Natural killer cell (primary cell): ENCODE results near the gene TSSK2. TPM values are rescaled to one million over a fixed set of nuclear protein-coding genes. Genes with fewer than 3 reads are reported as not detected.

Experiments
- ATAC-seq, 3 donors: fragments of 150-1000 bp in 2 of 3; fragments of 200-7000 bp in 1 of 3; cut with Tn5 transposase; 1 replicate in 1 of 3; 2 replicates in 2 of 3; pipeline ENCODE4 v1.10.0; 2021; ENCODE audit warnings: mild to moderate bottlenecking in 2 of 3, moderate library complexity in 2 of 3
- DNase-seq, 2 donors: peaks; one replicate each; pipeline versions ENCODE4 v3.0.0 to v3.0.0-alpha.2; 2013 to 2021; ENCODE audit warnings: mixed read lengths in 1 of 2
- H3K27ac ChIP-seq: one replicate; pipeline ENCODE4 v1.5.1; 2013; ENCODE audit warnings: mild to moderate bottlenecking, low read length
- H3K27me3 ChIP-seq: one replicate; pipeline ENCODE4 v1.6.1; 2013; ENCODE audit warnings: low read length; ENCODE audit not compliant: control insufficient read depth, insufficient read depth
- H3K36me3 ChIP-seq: one replicate; pipeline ENCODE4 v1.6.1; 2013; ENCODE audit warnings: low read length; ENCODE audit not compliant: control insufficient read depth, insufficient read depth
- H3K4me1 ChIP-seq: one replicate; pipeline ENCODE4 v1.6.1; 2013; ENCODE audit warnings: low read length; ENCODE audit not compliant: control insufficient read depth, insufficient read depth
- H3K4me3 ChIP-seq: one replicate; pipeline ENCODE4 v1.5.1; 2013; ENCODE audit warnings: low read length
- H3K9me3 ChIP-seq: one replicate; pipeline ENCODE4 v1.6.1; 2013; ENCODE audit warnings: low read length; ENCODE audit not compliant: control insufficient read depth, insufficient read depth
- H3K27ac Mint-ChIP-seq, 2 donors: one replicate each; pipeline ENCODE4 v1.8.0; 2022; ENCODE audit warnings: mild to moderate bottlenecking in 2 of 2, mixed read lengths in 2 of 2, moderate library complexity in 1 of 2
- H3K27me3 Mint-ChIP-seq, 2 donors: one replicate each; pipeline ENCODE4 v1.8.0; 2022; ENCODE audit warnings: low read depth in 2 of 2, mixed read lengths in 2 of 2
- H3K36me3 Mint-ChIP-seq: one replicate; pipeline ENCODE4 v1.8.0; 2022; ENCODE audit warnings: mixed read lengths
- H3K4me1 Mint-ChIP-seq, 2 donors: one replicate each; pipeline ENCODE4 v1.8.0; 2022; ENCODE audit warnings: mixed read lengths in 2 of 2
- H3K4me3 Mint-ChIP-seq: one replicate; pipeline ENCODE4 v1.8.0; 2022; ENCODE audit warnings: mild to moderate bottlenecking, moderate library complexity, mixed read lengths
- H3K9me3 Mint-ChIP-seq, 2 donors: one replicate each; pipeline ENCODE4 v1.8.0; 2022; ENCODE audit warnings: mixed read lengths in 2 of 2
- WGBS: methylation state at CpG from one replicate; pipeline ENCODE4 v1.1.7; 2013; ENCODE audit warnings: missing lambda C conversion rate; ENCODE audit not compliant: insufficient coverage; 5-methylcytosine and 5-hydroxymethylcytosine counted together
- intact Hi-C: fragments of 100-400 bp; cut with micrococcal nuclease; formaldehyde crosslinking; loops from one replicate; pipeline ENCODE4 v1.14.2; 2022
- total RNA-seq, 4 donors: library from RNA; stranded (reverse); fragments of 120-200 nt in 1 of 4; gene quantifications; one replicate each; pipeline versions ENCODE4 v1.2.3 to v1.2.4, GENCODE V29; 2013 to 2022
- TF ChIP-seq, protein P1 (sequence below): fragments of 200-600 bp; IDR thresholded peaks from one replicate; pipeline ENCODE4 v1.8.0; 2022; ENCODE audit warnings: antibody characterized with exemption

Gene TSSK2
- total RNA-seq, 3 donors from 2014 or later (not counting 1 experiment from before 2014, with no cell fraction given): not detected

DNA sequence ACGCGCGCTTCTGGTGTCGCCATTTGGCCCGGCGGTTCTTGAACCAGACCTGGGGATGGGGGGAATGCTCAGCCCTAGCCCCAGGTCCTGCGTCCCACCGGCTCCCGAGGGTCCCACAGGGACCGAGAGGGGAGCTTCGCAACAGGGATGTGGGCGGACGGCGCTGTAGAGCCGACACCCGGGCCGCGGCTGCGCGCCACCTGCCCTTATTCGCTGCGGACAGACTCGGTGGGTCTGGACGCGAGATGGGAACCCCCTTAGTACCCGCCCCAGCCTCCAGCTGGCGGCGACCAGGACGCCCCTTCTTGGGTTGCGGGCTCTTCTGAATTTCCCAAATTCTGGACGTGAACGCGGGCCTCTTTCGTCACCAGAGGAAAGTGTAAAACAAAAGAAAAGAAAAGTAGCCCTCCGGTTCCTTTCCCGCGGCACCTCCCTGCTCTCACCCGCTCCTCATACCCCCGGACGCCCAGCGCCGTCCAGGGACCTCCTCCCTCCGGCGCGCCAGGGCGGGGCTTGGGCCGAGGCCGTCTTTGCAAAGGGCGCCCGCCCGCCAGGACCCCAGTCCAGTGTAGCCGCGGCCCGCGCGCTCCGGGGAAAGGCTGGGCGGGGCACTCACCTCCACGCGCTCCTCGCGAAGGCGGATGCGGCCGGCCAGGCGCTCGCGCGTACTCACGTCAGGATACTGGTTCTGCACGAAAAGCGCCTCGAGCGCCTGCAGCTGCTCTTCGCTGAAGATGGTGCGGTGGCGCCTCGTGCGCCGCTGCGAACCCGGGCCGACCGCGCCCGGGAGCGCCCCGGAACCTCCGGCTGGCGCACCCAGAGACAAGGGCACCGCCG is 18.2 kb downstream of the TSSK2 start:
- Histone ChIP-seq H3K27me3 (peaks cover 13% of the 10 kb centered on the region), H3K36me3 (no peaks in the 10 kb centered on the region), H3K4me3 (no peak overlapping the region), H3K4me1 (peaks cover 6% of the 10 kb centered on the region), H3K9me3 (no peaks in the 10 kb centered on the region), H3K27ac (no peak overlapping the region)
- H3K36me3 Mint-ChIP-seq: no peaks in the 10 kb centered on the region
- 5% methylated on average over 92 of the region's 92 CpGs for WGBS
- DNase-seq (peak in 1 of 2 donors; percentile 66), ATAC-seq (no peak)
- no peak overlapping the region for H3K27ac Mint-ChIP-seq
- H3K4me3 Mint-ChIP-seq: no peak overlapping the region
- TF ChIP-seq, protein P1, sequence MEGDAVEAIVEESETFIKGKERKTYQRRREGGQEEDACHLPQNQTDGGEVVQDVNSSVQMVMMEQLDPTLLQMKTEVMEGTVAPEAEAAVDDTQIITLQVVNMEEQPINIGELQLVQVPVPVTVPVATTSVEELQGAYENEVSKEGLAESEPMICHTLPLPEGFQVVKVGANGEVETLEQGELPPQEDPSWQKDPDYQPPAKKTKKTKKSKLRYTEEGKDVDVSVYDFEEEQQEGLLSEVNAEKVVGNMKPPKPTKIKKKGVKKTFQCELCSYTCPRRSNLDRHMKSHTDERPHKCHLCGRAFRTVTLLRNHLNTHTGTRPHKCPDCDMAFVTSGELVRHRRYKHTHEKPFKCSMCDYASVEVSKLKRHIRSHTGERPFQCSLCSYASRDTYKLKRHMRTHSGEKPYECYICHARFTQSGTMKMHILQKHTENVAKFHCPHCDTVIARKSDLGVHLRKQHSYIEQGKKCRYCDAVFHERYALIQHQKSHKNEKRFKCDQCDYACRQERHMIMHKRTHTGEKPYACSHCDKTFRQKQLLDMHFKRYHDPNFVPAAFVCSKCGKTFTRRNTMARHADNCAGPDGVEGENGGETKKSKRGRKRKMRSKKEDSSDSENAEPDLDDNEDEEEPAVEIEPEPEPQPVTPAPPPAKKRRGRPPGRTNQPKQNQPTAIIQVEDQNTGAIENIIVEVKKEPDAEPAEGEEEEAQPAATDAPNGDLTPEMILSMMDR: no peak
- peaks cover 7 to 12% of the 10 kb centered on the region in 2 donors for H3K4me1 Mint-ChIP-seq
- no peaks in the 10 kb centered on the region for H3K9me3 Mint-ChIP-seq
- H3K27me3 Mint-ChIP-seq: peaks cover 38% of the 10 kb centered on the region in 2 donors
- intact Hi-C loops: no loop called here

DNA sequence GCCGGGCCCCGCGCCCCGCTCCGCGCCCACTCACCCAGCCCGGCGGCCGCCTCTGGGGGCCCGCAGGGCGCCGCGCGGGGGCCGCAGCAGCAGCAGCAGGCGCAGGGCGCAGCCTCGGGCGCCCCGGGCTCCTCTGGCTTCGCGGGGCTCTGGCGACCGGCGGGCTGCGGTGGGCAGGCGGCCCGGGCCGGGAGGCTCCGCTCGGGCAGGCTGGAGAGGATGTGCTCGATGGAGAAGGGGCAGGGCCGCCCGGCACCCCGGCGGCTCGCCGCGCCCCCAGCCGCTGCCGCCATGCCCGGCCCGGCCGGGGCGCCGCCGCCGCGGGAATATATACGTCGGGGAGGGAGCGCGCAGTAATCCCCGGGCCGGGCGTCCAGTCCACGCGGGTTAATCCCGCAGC is 18.9 kb downstream of the TSSK2 start, which contains the start of gene GSC2:
Gene GSC2, minus strand, starts transcription at position 302 of the 400 bp plus-strand sequence. Its CDS starts 9 bp downstream, at position 293.
- intact Hi-C loops: no loop called here
- no peak within 1 kb of the TSS for H3K4me3 ChIP-seq
- H3K27ac ChIP-seq: no peak within 1 kb of the TSS
- peaks cover 38 to 43% of the 10 kb centered on the region in 2 donors for H3K27me3 Mint-ChIP-seq
- WGBS: 7% methylated on average over 59 of the region's 59 CpGs
- peaks cover 0 to 5% of the 10 kb centered on the region in 2 donors for H3K4me1 Mint-ChIP-seq
- H3K36me3 ChIP-seq: no peaks in the 10 kb centered on the region
- H3K9me3 Mint-ChIP-seq: no peaks in the 10 kb centered on the region
- H3K9me3 ChIP-seq: no peaks in the 10 kb centered on the region
- H3K36me3 Mint-ChIP-seq: no peaks in the 10 kb centered on the region
- peak within 1 kb of the TSS; percentile 31 for H3K4me3 Mint-ChIP-seq
- DNase-seq (no peak), ATAC-seq (no peak)
- H3K4me1 ChIP-seq: peaks cover 6% of the 10 kb centered on the region
- no peak within 1 kb of the TSS for H3K27ac Mint-ChIP-seq
- TF ChIP-seq, protein P1: no peak
- peaks cover 13% of the 10 kb centered on the region for H3K27me3 ChIP-seq

DNA sequence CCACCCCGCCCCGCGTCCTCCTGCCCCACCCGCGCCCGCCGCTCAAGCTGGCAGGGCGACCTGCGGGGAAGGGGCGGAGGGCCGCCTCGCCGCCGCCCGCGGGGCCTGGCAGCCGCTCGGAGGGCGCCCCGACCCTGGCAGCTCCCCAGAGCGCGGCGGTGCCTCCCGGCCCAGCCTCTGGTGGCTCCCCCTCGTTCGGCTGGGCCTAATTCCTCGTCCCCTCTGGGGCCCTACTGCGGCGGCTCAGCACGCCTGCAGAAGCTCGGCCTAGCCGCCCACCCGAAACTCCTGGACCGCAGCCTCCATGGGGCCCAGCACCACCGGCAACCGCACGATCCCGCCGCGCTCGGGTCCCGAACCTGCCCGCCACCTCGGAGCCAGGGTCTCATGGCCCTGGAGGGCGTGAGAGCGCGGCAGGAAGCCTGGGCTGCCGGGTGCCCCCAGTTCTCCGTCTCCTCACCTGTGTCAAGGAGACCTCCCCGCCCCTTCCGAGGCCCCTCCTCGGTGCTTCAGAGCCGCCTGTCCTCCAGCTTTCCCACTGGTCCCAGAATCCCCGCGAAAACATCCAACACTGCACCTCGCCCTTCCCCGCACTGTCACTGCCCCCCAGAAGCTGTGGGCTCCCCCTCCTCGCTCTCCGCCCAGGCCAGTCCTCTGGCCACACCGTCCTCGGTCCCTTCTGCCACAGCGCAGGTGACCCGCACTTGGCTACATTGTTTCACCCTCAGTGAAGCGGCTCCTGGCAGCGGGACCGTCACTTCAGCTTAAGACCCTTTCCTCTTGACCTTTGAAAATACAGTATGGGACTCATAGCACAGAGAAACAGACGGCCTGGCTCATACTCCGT is 19.6 kb downstream of the TSSK2 start:
- no peaks in the 10 kb centered on the region for H3K36me3 ChIP-seq
- Mint-ChIP-seq H3K4me3 (peak overlapping the region; percentile 31), H3K27ac (no peak overlapping the region), H3K36me3 (no peaks in the 10 kb centered on the region), H3K4me1 (peaks cover 0 to 5% of the 10 kb centered on the region in 2 donors), H3K9me3 (no peaks in the 10 kb centered on the region), H3K27me3 (peaks cover 38 to 43% of the 10 kb centered on the region in 2 donors)
- 14% methylated on average over 68 of the region's 68 CpGs for WGBS
- H3K27me3 ChIP-seq: peaks cover 13% of the 10 kb centered on the region
- TF ChIP-seq, protein P1: no peak
- H3K27ac ChIP-seq: no peak overlapping the region
- peaks cover 6% of the 10 kb centered on the region for H3K4me1 ChIP-seq
- intact Hi-C loops: no loop called here
- H3K4me3 ChIP-seq: no peak overlapping the region
- DNase-seq (no peak), ATAC-seq (no peak)
- no peaks in the 10 kb centered on the region for H3K9me3 ChIP-seq
